Mesenchymal stem cell (in vitro differentiated cells and primary cell): Measurements from ENCODE around the gene PRKCZ.

Experiments used
- DNase-seq: peaks from one replicate; pipeline ENCODE4 v3.0.0-alpha.2; 2013
- H2AFZ ChIP-seq: one replicate; pipeline ENCODE4 v1.6.1; 2013; ENCODE audit warnings: low read depth, mild to moderate bottlenecking, control low read depth, inconsistent platforms, low read length, moderate library complexity
- H2AK5ac ChIP-seq: 2 replicates; pipeline ENCODE4 v1.6.1; 2013; ENCODE audit warnings: low read length, moderate library complexity, mild to moderate bottlenecking, inconsistent platforms; ENCODE audit not compliant: severe bottlenecking
- H2BK120ac ChIP-seq: one replicate; pipeline ENCODE4 v1.6.1; 2013; ENCODE audit warnings: low read depth, mild to moderate bottlenecking, inconsistent platforms, low read length, moderate library complexity
- H2BK12ac ChIP-seq, 2 experiments: one replicate each; pipeline ENCODE4 v1.6.1; 2013; ENCODE audit warnings: inconsistent platforms in 2 of 2, low read length in 2 of 2, mild to moderate bottlenecking in 2 of 2, moderate library complexity in 2 of 2, control low read depth in 1 of 2
- H2BK15ac ChIP-seq: one replicate; pipeline ENCODE4 v1.6.1; 2013; ENCODE audit warnings: mild to moderate bottlenecking, low read depth, inconsistent platforms; ENCODE audit not compliant: poor library complexity, severe bottlenecking
- H2BK5ac ChIP-seq: 2 replicates; pipeline ENCODE4 v1.6.1; 2013; ENCODE audit warnings: low read depth, mild to moderate bottlenecking, low read length, control low read depth, inconsistent platforms; ENCODE audit not compliant: poor library complexity, severe bottlenecking
- H3K14ac ChIP-seq, 2 experiments: one replicate each; pipeline ENCODE4 v1.6.1; 2013; ENCODE audit warnings: inconsistent platforms in 2 of 2, low read length in 2 of 2, control low read depth in 1 of 2, mild to moderate bottlenecking in 1 of 2, moderate library complexity in 1 of 2
- H3K18ac ChIP-seq, 2 experiments: one replicate each; pipeline ENCODE4 v1.6.1; 2013; ENCODE audit warnings: inconsistent platforms in 2 of 2, low read length in 2 of 2, control low read depth in 1 of 2, low read depth in 1 of 2, mild to moderate bottlenecking in 1 of 2
- H3K23ac ChIP-seq, 2 experiments: one replicate each; pipeline ENCODE4 v1.6.1; 2013; ENCODE audit warnings: inconsistent platforms in 2 of 2, low read length in 2 of 2, mild to moderate bottlenecking in 2 of 2, moderate library complexity in 2 of 2, control low read depth in 1 of 2
- H3K27ac ChIP-seq: 2 replicates; pipeline ENCODE4 v1.5.1; 2013; ENCODE audit warnings: mild to moderate bottlenecking, moderate library complexity, low read length, control low read depth, inconsistent platforms; ENCODE audit not compliant: poor library complexity, severe bottlenecking
- H3K27me3 ChIP-seq, 2 experiments: 2 replicates each; pipeline versions ENCODE4 v1.6.1 to v1.7.0; 2013; ENCODE audit warnings: low read length in 2 of 2, mild to moderate bottlenecking in 2 of 2, moderate library complexity in 2 of 2, control low read depth in 1 of 2, inconsistent platforms in 1 of 2; ENCODE audit not compliant: control insufficient read depth in 1 of 2, insufficient read depth in 1 of 2
- H3K36me3 ChIP-seq, 2 experiments: 2 replicates each; pipeline versions ENCODE4 v1.6.1 to v1.7.0; 2013; ENCODE audit warnings: low read length in 2 of 2, control low read depth in 1 of 2, inconsistent platforms in 1 of 2, low read depth in 1 of 2, mild to moderate bottlenecking in 1 of 2; ENCODE audit not compliant: insufficient read depth in 2 of 2, control insufficient read depth in 1 of 2
- H3K4ac ChIP-seq, 2 experiments: one replicate each; pipeline ENCODE4 v1.6.1; 2013; ENCODE audit warnings: inconsistent platforms in 2 of 2, low read length in 2 of 2, mild to moderate bottlenecking in 2 of 2, moderate library complexity in 2 of 2, control low read depth in 1 of 2, low read depth in 1 of 2
- H3K4me1 ChIP-seq: 2 replicates; pipeline ENCODE4 v1.6.1; 2013; ENCODE audit warnings: low read depth, low read length, control low read depth; ENCODE audit not compliant: control insufficient read depth, insufficient read depth
- H3K4me2 ChIP-seq: 2 replicates; pipeline ENCODE4 v1.6.1; 2013; ENCODE audit warnings: low read length, mild to moderate bottlenecking, inconsistent platforms; ENCODE audit not compliant: poor library complexity, severe bottlenecking
- H3K4me3 ChIP-seq, 2 experiments: 2 replicates each; pipeline versions ENCODE4 v1.5.1 to v1.7.0; 2013; ENCODE audit warnings: low read length in 2 of 2, mild to moderate bottlenecking in 2 of 2, control low read depth in 1 of 2, low read depth in 1 of 2; ENCODE audit not compliant: insufficient read depth in 1 of 2
- H3K79me1 ChIP-seq: replicated peaks from 2 replicates; pipeline ENCODE4 v1.6.1; 2013; ENCODE audit warnings: mild to moderate bottlenecking, control low read depth, low read length, inconsistent platforms; ENCODE audit not compliant: poor library complexity, severe bottlenecking
- H3K9ac ChIP-seq: 2 replicates; pipeline ENCODE4 v1.7.0; 2013; ENCODE audit warnings: mild to moderate bottlenecking, low read length, moderate library complexity
- H3K9me3 ChIP-seq: 2 replicates; pipeline ENCODE4 v1.7.0; 2013; ENCODE audit warnings: mild to moderate bottlenecking, low read length; ENCODE audit not compliant: control insufficient read depth
- H4K8ac ChIP-seq: one replicate; pipeline ENCODE4 v1.6.1; 2013; ENCODE audit warnings: inconsistent platforms, mild to moderate bottlenecking, low read length, moderate library complexity
- H4K91ac ChIP-seq: one replicate; pipeline ENCODE4 v1.6.1; 2013; ENCODE audit warnings: mild to moderate bottlenecking, low read length, inconsistent platforms
- WGBS: methylation state at CpG from one replicate; pipeline ENCODE4 v1.1.7; 2013; ENCODE audit warnings: mixed read lengths; 5-methylcytosine and 5-hydroxymethylcytosine counted together

The PRKCZ gene

GRCh38 chr1:2234762-2235113, 184.5 kb downstream of the PRKCZ start:
- Histone ChIP-seq H2BK15ac (no peak overlapping the region), H3K36me3 (peaks cover 0 to 47% of the 10 kb centered on the region in 2 experiments), H3K9me3 (no peaks in the 10 kb centered on the region), H3K4me3 (peak overlapping the region in 1 of 2 experiments; percentile 49), H2BK12ac (no peak overlapping the region), H3K4ac (no peak overlapping the region), H4K8ac (no peak overlapping the region), H3K27ac (peak overlapping the region; percentile 63), H3K79me1 (no peaks in the 10 kb centered on the region), H3K18ac (peak overlapping the region in 1 of 2 experiments; percentile 84), H3K14ac (no peak overlapping the region), H3K9ac (peak overlapping the region; percentile 94), H2BK5ac (no peak overlapping the region), H2BK120ac (peak overlapping the region; percentile 87), H3K27me3 (no peaks in the 10 kb centered on the region), H2AFZ (no peak overlapping the region), H3K23ac (no peak overlapping the region), H2AK5ac (no peak overlapping the region), H3K4me2 (peak overlapping the region; percentile 65), H3K4me1 (peaks cover 80% of the 10 kb centered on the region), H4K91ac (no peak overlapping the region)
- WGBS, result 64% methylated on average over 4 of the region's 4 CpGs
- no peak for DNase-seq
